ENCODE measurements around the gene CIDEB.

CIDEB gene

DNA sequence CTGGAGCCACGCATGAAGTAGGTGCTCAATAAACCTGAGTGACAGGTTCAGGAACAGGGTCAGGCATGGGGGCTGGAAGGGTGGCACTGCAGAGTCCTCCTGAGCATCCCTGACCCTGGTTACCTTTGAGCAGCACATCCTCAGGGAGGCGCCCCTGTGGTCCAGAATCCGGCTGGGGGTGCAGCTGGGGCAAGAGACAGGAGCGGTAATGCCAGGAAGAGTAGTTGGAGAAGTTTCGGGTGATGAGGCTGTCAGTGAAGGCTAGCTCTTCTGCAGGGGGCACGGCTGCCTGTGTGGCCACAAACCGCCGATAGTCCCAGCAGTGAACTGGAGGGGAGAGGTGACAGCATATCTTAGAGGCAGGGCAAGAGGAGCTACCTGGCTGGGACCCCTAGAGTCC is 38.4 kb downstream of the CIDEB start:
- DNase-seq = no peak

GRCh38 chr14:24268225-24268624 is 39.6 kb downstream of the CIDEB start:
- DNase-seq = no peak

- DNase-seq = no peak
Measured at GRCh38 chr14:24267516-24267915, 40.3 kb downstream of the CIDEB start.

DNA sequence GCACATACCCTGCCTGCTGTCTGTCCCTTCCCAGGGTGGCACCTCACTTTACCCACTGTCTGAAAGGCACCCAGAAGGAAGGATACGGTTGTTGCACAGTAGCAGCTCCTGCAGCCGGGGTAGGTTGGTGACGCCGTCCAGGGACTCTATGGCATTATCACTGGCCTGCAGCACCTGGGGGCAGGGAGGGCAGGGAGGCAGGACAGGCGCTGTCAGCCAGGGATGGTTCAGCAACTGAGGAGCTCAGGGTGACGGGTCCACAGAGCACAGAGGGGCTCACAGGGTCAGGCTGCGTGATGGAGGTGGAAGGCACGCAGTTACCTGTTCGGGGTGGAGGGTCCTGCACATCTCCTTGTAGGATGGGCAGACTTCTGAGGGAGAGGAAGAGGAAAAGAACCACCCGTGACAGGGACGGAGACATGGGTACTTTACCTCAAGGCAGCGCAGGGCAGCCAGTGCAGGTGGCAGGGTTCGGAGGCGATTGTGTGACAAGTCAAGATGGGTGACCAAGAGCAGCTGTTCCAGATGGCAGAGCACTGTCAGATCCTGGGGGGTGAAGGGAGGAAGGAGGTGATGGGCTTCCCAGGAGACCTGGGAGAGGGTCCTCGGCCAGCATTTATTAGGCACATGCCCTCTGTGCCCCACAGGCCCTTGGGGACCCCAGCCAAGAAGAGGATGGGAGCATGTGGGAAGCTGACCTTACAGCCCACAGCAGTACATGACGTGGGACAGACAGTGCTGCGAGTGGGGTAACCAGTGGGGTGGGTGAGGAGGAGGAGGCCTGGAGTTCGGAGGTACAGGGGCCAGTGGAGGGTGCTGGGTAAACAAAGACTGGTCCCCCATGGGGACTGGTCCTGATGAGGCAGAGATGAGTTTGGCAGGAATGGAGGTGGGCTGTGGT is 41.2 kb downstream of the CIDEB start:
- DNase-seq = no peak

- no peak for DNase-seq
Measured at GRCh38 chr14:24264298-24264697, 43.5 kb downstream of the CIDEB start.

DNA sequence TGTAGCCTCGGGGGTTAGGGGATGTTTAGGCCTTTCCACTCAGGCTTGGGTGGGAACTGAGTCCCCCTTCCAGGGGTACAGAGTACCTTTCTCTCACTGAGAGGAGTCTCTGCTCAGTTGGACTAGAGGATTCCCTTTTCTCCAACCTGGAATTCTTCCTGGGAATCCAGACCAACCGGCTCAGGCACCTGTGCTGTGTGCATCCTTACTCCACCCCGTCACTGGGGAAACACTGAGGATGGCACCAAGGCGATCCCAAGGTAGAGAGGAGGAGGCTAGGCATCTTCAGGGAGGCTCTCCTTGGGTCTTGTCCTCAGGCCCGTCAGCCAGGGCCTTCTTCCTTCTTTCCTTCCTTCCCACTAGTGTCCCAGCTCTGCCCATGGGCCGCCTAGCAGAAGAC is 43.9 kb downstream of the CIDEB start:
- DNase-seq = no peak

- DNase-seq = no peak
Measured at GRCh38 chr14:24262821-24263733, 44.7 kb downstream of the CIDEB start, which contains the start of gene TGM1. Gene TGM1 (minus strand): TSS chr14:24263177. CDS start chr14:24262352, 825 bp downstream.

GRCh38 chr14:24261969-24262327 is 45.8 kb downstream of the CIDEB start:
- no peak for DNase-seq

- DNase-seq = no peak
Measured at GRCh38 chr14:24261256-24261968, 46.4 kb downstream of the CIDEB start.

DNA sequence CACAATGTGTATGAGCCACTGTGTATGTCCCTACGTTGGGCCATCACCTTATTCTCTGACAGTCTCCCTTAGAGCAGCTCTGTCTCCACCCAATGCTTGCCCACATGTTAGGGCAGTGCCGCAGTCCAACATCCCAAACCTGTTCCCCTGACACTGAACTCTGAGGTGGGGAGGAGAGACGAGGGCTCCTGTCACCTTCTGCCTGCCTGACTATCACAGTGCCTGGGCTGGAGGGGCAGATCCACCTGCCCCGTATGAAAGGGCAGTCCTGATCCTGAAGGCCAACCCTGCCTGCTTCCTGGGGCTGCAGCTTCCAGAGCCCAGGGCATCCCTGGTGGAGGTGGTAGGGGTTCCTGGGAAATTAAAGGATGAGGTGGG is 47.0 kb downstream of the CIDEB start:
- DNase-seq = no peak

DNA sequence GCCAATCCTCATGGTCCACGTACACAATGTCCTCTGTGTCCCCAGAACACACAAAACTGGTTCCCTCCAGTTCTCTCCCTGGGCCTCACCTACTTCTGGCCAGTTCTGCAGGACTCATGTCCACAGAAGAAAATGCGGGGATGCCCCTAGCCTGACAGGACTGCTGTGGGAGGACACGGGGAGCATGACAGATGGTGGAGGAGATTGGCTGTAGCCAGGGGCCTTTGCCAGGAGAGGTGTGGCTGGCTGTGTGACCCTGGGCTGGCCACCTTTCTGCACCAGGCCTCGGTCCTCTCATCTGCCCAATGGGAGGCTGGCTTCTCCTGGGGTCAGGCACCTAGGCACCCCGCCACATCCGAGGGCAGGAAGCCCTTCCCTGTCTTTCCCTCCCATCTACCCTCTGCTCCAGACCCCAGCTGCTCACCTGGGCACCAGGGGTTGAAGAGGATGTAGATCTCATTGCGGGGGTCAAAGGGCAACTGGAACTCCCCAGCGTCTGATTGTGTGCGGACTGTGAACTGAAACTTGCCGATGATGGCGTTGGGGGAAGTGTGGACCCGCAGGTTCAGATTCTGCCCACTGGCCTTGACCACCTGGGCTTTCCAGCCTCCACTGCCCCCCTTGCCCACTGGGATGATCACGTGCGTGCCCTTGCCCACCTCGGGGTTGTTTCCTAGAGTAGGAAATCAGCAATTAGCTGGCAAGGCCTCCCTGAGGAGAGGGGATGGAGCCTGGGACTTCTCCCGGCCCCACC is 47.6 kb downstream of the CIDEB start:
- DNase-seq = no peak

- no peak for DNase-seq
Measured at GRCh38 chr14:24259282-24260025, 48.3 kb downstream of the CIDEB start.

DNA sequence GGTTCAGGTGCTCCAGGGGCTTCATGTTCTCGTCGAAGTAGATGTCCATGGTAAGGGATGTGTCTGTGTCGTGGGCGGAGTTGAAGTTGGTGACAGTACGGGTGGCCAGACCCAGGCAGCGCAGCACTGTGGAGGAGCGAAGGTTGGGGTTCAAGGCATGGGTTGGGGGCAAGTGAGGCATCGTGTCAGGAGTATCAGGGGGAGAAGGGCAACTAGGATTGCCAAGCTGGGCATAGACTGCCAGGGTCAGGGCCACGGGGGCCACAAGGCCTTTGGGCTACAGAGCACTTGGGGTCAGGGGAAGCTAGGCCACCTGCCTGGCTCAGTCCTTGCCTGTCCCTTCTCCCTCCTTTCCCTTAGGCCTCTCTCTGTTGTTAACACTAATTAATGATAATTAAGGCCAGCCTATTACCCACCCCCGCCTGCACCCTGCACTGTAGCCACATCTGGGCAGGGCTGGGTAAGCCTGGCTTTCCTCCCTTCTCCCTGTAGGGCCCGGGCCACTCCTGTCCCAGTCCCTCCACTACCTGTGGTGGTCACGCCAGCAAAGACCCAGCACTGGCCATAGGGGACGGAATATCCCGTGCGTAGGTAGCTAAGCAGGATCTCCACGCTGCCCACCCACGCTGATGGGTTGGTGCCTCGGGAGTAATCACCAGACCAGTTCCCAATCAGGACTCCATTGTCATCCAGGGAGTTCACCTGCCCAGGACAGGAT is 49.1 kb downstream of the CIDEB start:
- no peak for DNase-seq

GRCh38 chr14:24258119-24258518 is 49.7 kb downstream of the CIDEB start:
- DNase-seq = no peak

- no peak for DNase-seq
Measured at GRCh38 chr14:24256960-24257359, 50.8 kb downstream of the CIDEB start.

- no peak for DNase-seq
Measured at GRCh38 chr14:24255931-24256711, 51.7 kb downstream of the CIDEB start.

GRCh38 chr14:24255438-24255837 is 52.3 kb downstream of the CIDEB start:
- DNase-seq = no peak
